Lower leg skin (tissue), 4 donors: Measurements from ENCODE around the gene CST4. TPM values are rescaled to one million over a fixed set of nuclear protein-coding genes. Genes with fewer than 3 reads are reported as not detected.
A peak's percentile ranks its signal among the peaks of the same experiment; 100 is the strongest.

Source experiments
- DNase-seq, 2 donors: peaks; one replicate each; pipeline ENCODE4 v3.0.0-alpha.2; 2019; ENCODE audit warnings: low spot score in 2 of 2
- H3K4me3 ChIP-seq: fragments of 200-600 bp; sonication (generic); 2 replicates; pipeline ENCODE4 v1.5.1; 2017; ENCODE audit warnings: mild to moderate bottlenecking, low read depth; ENCODE audit not compliant: poor library complexity, severe bottlenecking
- POLR2A ChIP-seq, 2 donors: fragments of 450-650 bp; IDR thresholded peaks; one replicate each; pipeline ENCODE4 v1.6.1; 2016 to 2017; ENCODE audit warnings: antibody characterized with exemption in 2 of 2, mild to moderate bottlenecking in 1 of 2, moderate library complexity in 1 of 2
- WGBS, 2 donors: methylation state at CpG; one replicate each; pipeline ENCODE4 v1.1.5; 2018; 5-methylcytosine and 5-hydroxymethylcytosine counted together
- intact Hi-C: fragments of 100-400 bp; cut with DNase I; formaldehyde crosslinking; loops from one replicate; pipeline ENCODE4 v1.15.0; 2023; ENCODE audit warnings: low total_unique reads
- total RNA-seq, 4 donors: library from RNA; depleted of rRNA; stranded (reverse); fragments of >200 nt; gene quantifications; one replicate each; pipeline ENCODE4 v1.1.0, GENCODE V29; 2016
- TF ChIP-seq, protein P1 (sequence below), 3 donors: fragments of 450-650 bp; IDR thresholded peaks; one replicate each; pipeline ENCODE4 v1.5.1; 2016; ENCODE audit warnings: antibody characterized with exemption in 3 of 3, mild to moderate bottlenecking in 3 of 3, moderate library complexity in 2 of 3

The CST4 gene
- total RNA-seq, 4 donors from 2014 or later = not detected

GRCh38 chr20:23647346-23647745, 41.5 kb downstream of the CST4 start:
- intact Hi-C loops = no loop called here
- no peak for TF ChIP-seq POLR2A (IDR thresholded peaks at IDR 0.05)
- TF ChIP-seq, protein P1, sequence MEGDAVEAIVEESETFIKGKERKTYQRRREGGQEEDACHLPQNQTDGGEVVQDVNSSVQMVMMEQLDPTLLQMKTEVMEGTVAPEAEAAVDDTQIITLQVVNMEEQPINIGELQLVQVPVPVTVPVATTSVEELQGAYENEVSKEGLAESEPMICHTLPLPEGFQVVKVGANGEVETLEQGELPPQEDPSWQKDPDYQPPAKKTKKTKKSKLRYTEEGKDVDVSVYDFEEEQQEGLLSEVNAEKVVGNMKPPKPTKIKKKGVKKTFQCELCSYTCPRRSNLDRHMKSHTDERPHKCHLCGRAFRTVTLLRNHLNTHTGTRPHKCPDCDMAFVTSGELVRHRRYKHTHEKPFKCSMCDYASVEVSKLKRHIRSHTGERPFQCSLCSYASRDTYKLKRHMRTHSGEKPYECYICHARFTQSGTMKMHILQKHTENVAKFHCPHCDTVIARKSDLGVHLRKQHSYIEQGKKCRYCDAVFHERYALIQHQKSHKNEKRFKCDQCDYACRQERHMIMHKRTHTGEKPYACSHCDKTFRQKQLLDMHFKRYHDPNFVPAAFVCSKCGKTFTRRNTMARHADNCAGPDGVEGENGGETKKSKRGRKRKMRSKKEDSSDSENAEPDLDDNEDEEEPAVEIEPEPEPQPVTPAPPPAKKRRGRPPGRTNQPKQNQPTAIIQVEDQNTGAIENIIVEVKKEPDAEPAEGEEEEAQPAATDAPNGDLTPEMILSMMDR (IDR thresholded peaks at IDR 0.05) = no peak
- no peak overlapping the region for H3K4me3 ChIP-seq
- DNase-seq = peak in 1 of 2 donors; percentile 20
- WGBS, 2 donors = 90 to 98% methylated on average over 2 of the region's 2 CpGs

DNA sequence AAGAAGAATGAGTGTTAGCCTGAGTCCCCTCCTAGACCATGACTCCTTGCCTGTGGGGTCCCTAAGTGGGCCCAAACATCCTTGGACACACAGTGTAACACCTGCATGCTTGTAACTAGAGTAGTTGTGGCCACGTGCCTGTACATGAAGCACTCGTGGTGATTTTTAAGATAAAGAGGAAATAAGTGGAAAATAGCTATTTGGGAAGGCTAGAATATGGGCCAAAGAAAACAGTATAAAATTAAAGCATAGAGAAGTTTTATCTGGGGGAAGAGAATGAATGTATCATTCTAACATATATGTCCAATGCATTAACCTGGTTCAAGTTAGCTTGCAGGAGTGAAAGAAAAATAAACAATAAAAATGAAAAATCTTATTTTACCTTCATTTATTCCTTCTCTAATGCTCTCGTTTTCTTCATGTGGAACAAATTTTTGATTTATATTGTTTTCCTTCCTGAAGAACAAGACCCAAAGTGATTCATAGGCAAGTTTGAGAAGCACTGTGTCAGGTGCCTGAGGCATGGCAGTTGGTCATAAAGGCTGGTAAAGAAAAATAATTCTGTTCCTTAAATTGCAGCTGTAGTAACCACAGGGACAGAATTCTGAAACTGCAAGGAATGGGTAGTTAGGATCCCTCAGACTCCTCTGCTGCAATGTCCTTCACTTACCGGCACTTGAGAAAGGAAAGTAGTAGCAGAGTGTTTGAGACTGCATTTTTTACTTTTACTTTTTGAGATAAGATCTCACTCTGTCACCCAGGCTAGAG, 42.5 kb downstream of the CST4 start:
- intact Hi-C loops = no loop called here
- no peak overlapping the region for H3K4me3 ChIP-seq
- TF ChIP-seq, protein P1 (IDR thresholded peaks at IDR 0.05) = no peak
- TF ChIP-seq POLR2A (IDR thresholded peaks at IDR 0.05) = no peak
- WGBS, 2 donors = 52 to 55% methylated on average over 4 of the region's 4 CpGs
- DNase-seq = peak in 1 of 2 donors; percentile 57

GRCh38 chr20:23645575-23645974, 43.3 kb downstream of the CST4 start:
- no peak overlapping the region for H3K4me3 ChIP-seq
- WGBS, 2 donors = 80 to 88% methylated on average over 1 of the region's 1 CpG
- no peak for TF ChIP-seq POLR2A (IDR thresholded peaks at IDR 0.05)
- TF ChIP-seq, protein P1 (IDR thresholded peaks at IDR 0.05) = no peak
- intact Hi-C loops = no loop called here
- peak in 1 of 2 donors; percentile 2 for DNase-seq

DNA sequence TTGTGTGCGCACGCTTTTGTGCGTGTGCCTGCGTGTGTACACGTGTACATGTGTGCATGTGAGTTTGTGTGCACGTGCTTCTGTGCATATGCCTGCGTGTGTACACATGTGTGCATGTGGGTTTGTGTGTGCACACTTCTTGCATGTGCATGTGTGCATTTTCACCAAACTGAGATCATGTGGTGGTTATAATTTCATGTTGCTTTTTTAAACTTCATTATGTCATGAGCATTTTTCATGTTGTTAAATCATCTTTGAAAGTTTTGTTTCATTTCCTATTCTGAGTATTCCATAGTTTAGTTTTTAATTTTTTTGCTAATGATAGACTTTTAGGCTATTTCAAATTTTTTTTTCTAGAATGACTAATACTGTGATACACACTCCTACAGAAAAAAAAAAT, 44.7 kb downstream of the CST4 start:
- no peak for DNase-seq
- TF ChIP-seq, protein P1 (IDR thresholded peaks at IDR 0.05) = no peak
- no peak for TF ChIP-seq POLR2A (IDR thresholded peaks at IDR 0.05)
- H3K4me3 ChIP-seq = no peak overlapping the region
- WGBS, 2 donors = 93 to 98% methylated on average over 7 of the region's 7 CpGs
- intact Hi-C loops = no loop called here

DNA sequence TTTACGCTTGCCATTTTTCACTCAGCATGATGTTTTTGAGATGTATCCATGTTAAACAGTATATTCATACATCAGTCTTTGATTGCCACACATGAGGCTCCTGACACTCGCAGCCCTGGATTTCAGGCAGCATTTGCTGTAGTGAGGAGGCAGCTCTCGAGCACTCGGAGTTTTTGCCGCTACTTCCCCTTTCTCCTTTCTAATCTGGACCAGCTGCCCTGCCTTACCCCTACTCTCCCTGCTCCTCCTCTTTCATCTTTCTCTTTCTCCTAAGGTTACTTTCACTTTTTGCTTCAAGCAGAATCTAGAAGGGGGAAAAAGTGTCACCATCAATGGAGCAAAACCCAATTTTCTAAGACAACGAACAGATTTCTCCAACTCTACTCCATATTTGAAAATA, 45.2 kb downstream of the CST4 start:
- 77 to 78% methylated on average over 6 of the region's 6 CpGs for WGBS, 2 donors
- no peak overlapping the region for H3K4me3 ChIP-seq
- no peak for TF ChIP-seq POLR2A (IDR thresholded peaks at IDR 0.05)
- TF ChIP-seq, protein P1 (IDR thresholded peaks at IDR 0.05) = no peak
- DNase-seq = no peak
- intact Hi-C loops = no loop called here
